NCI-H2227 (cell line): Measurements from ENCODE around the gene KIAA1549.
"Not testable (repeated sequence)": the region's sequence is repeated elsewhere in the genome, so short reads cannot be mapped to it uniquely, and the experiment has no call there.

Experiments used
- DNase-seq: peaks from one replicate; lab custom pipeline; 2025; ENCODE audit not compliant: unreplicated experiment; lab: John Stamatoyannopoulos, UW

Gene KIAA1549

GRCh38 chr7:138945154-138945553, 36.0 kb downstream of the KIAA1549 start:
- DNase-seq: peak; percentile 72

GRCh38 chr7:138944592-138944991, 36.6 kb downstream of the KIAA1549 start:
- DNase-seq: no peak

GRCh38 chr7:138943061-138943460, 38.1 kb downstream of the KIAA1549 start:
- DNase-seq: no peak

GRCh38 chr7:138941545-138941944, 39.6 kb downstream of the KIAA1549 start:
- peak; percentile 10 for DNase-seq

GRCh38 chr7:138940602-138941001, 40.6 kb downstream of the KIAA1549 start:
- DNase-seq: not testable (repeated sequence)

GRCh38 chr7:138937484-138937883, 43.7 kb downstream of the KIAA1549 start:
- DNase-seq: no peak

GRCh38 chr7:138935465-138936011, 45.7 kb downstream of the KIAA1549 start:
- DNase-seq: peak; percentile 33

- no peak for DNase-seq
These were observed 46.3 kb downstream of the KIAA1549 start for GRCh38 chr7:138934861-138935260.

- DNase-seq: no peak
These were observed 46.8 kb downstream of the KIAA1549 start for GRCh38 chr7:138934367-138934766.

GRCh38 chr7:138932870-138933269, 48.3 kb downstream of the KIAA1549 start:
- DNase-seq: no peak

- DNase-seq: no peak
These were observed 48.8 kb downstream of the KIAA1549 start for GRCh38 chr7:138932427-138932826.

GRCh38 chr7:138929969-138930368, 51.2 kb downstream of the KIAA1549 start:
- no peak for DNase-seq

GRCh38 chr7:138926241-138926612, 55.0 kb downstream of the KIAA1549 start:
- DNase-seq: no peak

- DNase-seq: peak; percentile 73
These were observed 56.5 kb downstream of the KIAA1549 start for GRCh38 chr7:138924501-138925225.

- no peak for DNase-seq
These were observed 59.9 kb downstream of the KIAA1549 start for GRCh38 chr7:138921277-138921676.

GRCh38 chr7:138919911-138920310, 61.3 kb downstream of the KIAA1549 start:
- no peak for DNase-seq

- no peak for DNase-seq
These were observed 62.0 kb downstream of the KIAA1549 start for GRCh38 chr7:138919216-138919615.

GRCh38 chr7:138918756-138919155, 62.4 kb downstream of the KIAA1549 start:
- no peak for DNase-seq

- DNase-seq: no peak
These were observed 63.0 kb downstream of the KIAA1549 start for GRCh38 chr7:138918176-138918575.

- no peak for DNase-seq
These were observed 63.4 kb downstream of the KIAA1549 start for GRCh38 chr7:138917771-138918170.

GRCh38 chr7:138916731-138917130, 64.5 kb downstream of the KIAA1549 start:
- DNase-seq: no peak

- no peak for DNase-seq
These were observed 64.9 kb downstream of the KIAA1549 start for GRCh38 chr7:138916275-138916674.

- no peak for DNase-seq
These were observed 67.4 kb downstream of the KIAA1549 start for GRCh38 chr7:138913783-138914182.
